ENCODE measurements around the gene DPP6. TPM values are rescaled to one million over a fixed set of nuclear protein-coding genes. Genes with fewer than 3 reads are reported as not detected.

The DPP6 gene
- total RNA-seq, 1 donor from 2014 or later, result not detected

DNA sequence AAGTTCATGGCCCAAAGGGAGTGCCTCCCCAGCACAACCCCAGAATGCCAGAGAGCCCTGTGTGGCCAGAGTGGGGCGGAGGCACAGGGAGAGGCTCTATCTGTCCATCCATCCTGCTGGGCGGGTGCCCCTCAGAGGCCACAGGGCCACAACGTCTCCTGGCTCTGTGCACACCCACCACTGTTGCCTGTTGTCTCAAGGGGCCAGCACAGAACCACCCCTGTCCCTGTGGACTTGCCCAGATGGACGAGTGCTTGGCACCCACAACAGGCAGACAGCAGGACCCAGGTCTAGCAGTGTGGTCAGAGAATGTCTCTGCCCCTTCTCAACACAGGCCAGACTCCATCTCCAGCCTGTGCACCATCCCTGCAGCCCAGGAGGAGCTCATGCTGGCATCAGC, 857.9 kb downstream of the DPP6 start:
- no peak for DNase-seq (ENCODE audit: low spot score in 2 of 2)
- Histone ChIP-seq H3K36me3 (no peaks in the 10 kb centered on the region), H3K4me3 (no peak overlapping the region), H3K4me1 (peaks cover 0 to 3% of the 10 kb centered on the region in 2 donors), H3K27ac (no peak overlapping the region), H3K9me3 (no peaks in the 10 kb centered on the region), H3K27me3 (peaks cover 6% of the 10 kb centered on the region)
- TF ChIP-seq, protein P1, sequence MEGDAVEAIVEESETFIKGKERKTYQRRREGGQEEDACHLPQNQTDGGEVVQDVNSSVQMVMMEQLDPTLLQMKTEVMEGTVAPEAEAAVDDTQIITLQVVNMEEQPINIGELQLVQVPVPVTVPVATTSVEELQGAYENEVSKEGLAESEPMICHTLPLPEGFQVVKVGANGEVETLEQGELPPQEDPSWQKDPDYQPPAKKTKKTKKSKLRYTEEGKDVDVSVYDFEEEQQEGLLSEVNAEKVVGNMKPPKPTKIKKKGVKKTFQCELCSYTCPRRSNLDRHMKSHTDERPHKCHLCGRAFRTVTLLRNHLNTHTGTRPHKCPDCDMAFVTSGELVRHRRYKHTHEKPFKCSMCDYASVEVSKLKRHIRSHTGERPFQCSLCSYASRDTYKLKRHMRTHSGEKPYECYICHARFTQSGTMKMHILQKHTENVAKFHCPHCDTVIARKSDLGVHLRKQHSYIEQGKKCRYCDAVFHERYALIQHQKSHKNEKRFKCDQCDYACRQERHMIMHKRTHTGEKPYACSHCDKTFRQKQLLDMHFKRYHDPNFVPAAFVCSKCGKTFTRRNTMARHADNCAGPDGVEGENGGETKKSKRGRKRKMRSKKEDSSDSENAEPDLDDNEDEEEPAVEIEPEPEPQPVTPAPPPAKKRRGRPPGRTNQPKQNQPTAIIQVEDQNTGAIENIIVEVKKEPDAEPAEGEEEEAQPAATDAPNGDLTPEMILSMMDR (IDR thresholded peaks at IDR 0.05), result no peak
- intact Hi-C loops (cut with DNase I), result no loop called here

DNA sequence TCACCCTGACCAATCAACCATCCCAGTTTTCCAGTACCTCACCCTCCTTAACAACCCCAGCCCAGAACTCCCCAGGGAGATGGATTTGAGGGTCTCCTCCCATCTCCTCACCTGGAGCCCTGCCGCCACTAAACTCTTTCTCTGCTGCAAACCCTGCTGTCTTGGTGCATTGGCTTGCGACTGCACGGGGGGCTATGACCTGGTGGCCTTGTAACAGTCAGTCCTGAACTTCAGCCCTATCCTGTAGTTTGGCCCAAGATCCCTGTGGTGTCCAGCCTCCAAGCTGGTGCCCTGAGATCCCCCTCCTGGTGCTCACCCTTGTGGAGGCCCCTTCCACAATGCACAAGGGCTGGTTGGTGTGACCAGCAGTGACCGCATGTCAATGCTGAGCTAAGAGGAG, 858.8 kb downstream of the DPP6 start:
- DNase-seq (ENCODE audit: low spot score in 2 of 2), result no peak
- Histone ChIP-seq H3K27me3 (peaks cover 6% of the 10 kb centered on the region), H3K36me3 (no peaks in the 10 kb centered on the region), H3K27ac (no peak overlapping the region), H3K9me3 (no peaks in the 10 kb centered on the region), H3K4me3 (no peak overlapping the region), H3K4me1 (peaks cover 0 to 3% of the 10 kb centered on the region in 2 donors)
- TF ChIP-seq, protein P1 (IDR thresholded peaks at IDR 0.05), result no peak
- intact Hi-C loops (cut with DNase I), result no loop called here

DNA sequence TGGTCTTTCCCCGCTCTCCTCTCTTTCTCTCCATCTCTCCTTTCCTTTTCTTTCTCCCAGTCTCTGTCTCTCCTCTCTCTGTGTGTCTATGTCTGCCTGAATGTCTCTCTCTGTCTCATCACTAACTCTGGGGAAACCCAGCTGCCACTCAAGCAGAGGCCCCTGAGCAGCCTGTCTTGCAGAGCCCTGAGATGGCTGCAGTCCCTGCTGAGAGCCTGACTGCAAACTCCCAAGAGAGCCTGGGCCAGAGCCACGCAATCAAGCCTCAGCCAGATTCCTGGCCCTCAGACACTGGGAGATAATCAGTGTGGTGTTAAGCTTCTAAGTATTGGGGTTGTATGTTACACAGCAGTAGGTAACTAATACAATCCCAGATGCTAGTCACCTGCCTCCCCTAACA, 859.2 kb downstream of the DPP6 start:
- intact Hi-C loops (cut with DNase I), result no loop called here
- Histone ChIP-seq H3K9me3 (no peaks in the 10 kb centered on the region), H3K4me3 (no peak overlapping the region), H3K36me3 (no peaks in the 10 kb centered on the region), H3K4me1 (peaks cover 0 to 3% of the 10 kb centered on the region in 2 donors), H3K27me3 (peaks cover 6% of the 10 kb centered on the region), H3K27ac (no peak overlapping the region)
- TF ChIP-seq, protein P1 (IDR thresholded peaks at IDR 0.05), result no peak
- peak in 1 of 2 donors; percentile 7 for DNase-seq (ENCODE audit: low spot score in 2 of 2)

DNA sequence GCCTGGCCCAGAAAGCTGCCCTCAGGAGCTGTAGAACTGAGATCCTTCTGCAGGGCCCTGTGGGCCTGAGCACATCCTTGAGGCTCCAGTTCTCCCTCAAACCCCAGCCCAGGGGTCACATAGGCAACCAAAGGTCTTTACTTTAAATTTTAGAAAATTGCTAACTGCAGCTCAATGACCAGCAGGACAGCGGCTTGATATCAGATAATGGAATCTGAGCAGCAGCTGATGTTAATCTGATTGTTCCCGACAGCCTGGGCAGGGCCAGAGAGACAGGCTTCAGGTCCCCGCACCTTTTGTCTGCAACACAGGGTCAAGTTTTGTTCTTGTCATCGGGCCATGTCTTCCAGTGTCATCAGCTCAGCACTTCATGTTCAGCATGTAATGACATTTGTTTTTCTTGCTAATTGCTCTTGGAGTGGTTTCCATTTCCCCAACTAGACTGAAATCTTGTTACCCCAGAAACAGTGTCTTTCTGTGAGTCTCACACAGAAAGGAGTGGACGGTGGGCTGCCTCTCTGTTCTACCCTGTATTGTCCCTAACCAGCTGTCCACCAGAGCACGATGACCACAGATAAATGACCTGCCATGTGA, 859.8 kb downstream of the DPP6 start:
- intact Hi-C loops (cut with DNase I), result no loop called here
- TF ChIP-seq, protein P1 (IDR thresholded peaks at IDR 0.05), result no peak
- Histone ChIP-seq H3K4me1 (peaks cover 0 to 3% of the 10 kb centered on the region in 2 donors), H3K4me3 (no peak overlapping the region), H3K9me3 (no peaks in the 10 kb centered on the region), H3K27me3 (peaks cover 6% of the 10 kb centered on the region), H3K36me3 (no peaks in the 10 kb centered on the region), H3K27ac (no peak overlapping the region)
- DNase-seq (ENCODE audit: low spot score in 2 of 2), result peak in 1 of 2 donors; percentile 54

DNA sequence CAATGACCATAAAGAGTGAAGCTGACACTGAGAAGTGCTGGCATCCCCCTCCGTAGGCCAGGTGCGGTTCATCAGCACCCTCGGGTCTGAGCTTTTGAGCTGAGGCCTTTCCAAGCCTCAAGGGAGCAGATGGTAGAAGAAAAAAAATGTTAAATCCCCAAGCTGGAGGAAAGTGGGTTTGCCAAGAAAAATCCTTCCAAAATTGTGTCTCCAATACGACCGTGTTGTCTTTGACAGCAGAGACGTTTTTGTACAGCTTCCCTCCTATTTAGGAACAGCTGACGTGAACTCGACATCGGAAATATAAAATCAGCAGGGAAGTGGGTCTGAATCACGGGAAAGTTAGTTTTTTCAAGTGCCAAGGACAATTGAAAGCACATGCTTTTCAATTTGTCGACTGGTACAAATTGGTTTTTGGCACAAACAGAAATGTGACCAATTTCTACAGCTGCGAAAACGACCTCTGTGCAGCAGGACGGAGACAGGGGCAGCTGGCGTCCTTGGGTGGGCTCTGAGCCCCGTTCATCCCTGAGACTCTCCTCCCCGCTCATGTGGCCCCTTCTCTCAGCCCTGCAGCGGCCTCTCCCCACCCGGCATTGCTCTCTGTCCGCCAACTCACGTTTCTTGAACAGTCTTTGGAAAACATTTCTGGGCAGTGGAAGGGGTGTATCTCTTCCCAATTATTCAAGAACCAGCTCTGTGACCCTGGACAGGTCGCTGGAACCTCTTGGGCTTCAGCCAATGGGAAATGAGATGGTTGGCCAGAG, 860.9 kb downstream of the DPP6 start:
- peaks cover 0 to 3% of the 10 kb centered on the region in 2 donors for H3K4me1 ChIP-seq
- H3K36me3 ChIP-seq, result no peaks in the 10 kb centered on the region
- peaks cover 6% of the 10 kb centered on the region for H3K27me3 ChIP-seq
- TF ChIP-seq, protein P1 (IDR thresholded peaks at IDR 0.05), result no peak
- DNase-seq (ENCODE audit: low spot score in 2 of 2), result peak in 1 of 2 donors; percentile 46
- intact Hi-C loops (cut with DNase I), result no loop called here
- no peak overlapping the region for H3K4me3 ChIP-seq
- H3K9me3 ChIP-seq, result no peaks in the 10 kb centered on the region
- H3K27ac ChIP-seq, result no peak overlapping the region
